Measurements from ENCODE around the gene SLC5A11.

DNA sequence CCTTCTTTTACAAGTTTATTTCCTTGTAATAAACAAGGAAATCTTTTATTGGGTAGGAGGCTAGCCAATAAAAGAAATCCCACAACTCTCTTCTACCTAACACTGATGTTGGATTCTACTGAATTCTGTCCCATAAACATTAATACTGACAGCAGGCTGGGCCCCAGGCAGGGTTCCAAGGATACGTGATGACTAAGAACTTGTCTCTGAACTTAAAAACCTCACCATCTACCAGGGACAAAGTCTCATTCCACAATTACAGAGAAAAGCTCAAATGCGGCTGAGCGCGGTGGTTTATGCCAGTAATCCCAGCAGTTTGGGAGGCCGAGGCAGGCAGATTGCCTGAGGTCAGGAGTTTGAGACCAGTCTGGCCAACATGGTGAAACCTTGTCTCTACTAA is 104.5 kb downstream of the SLC5A11 start:
- no peak for TF ChIP-seq POLR2AphosphoS5 (IDR thresholded peaks at IDR 0.05)
- no peak for TF ChIP-seq POLR2A (IDR thresholded peaks at IDR 0.05)

Data from prostate gland (tissue), 1 donor.